ENCODE measurements around the gene RPAP2.

DNA sequence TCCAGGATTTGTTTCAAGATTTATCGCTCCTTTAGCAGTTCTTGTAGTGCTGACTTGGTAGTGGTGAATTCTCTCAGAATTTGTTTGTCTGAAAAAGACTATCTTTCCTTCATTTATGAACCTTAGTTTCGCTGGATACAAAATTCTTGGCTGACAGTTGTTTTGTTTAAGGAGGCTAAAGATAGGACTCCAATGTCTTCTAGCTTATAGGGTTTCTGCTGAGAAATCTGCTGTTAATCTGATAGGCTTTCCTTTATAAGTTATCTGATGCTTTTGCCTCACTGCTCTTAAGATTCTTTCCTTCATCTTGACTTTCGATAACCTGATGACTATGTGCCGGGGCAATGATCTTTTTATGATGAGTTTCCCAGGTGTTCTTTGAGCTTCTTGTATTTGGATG lies 28.9 kb downstream of the RPAP2 start:
- TF ChIP-seq ISL1 (CRISPR knock-in tag; IDR thresholded peaks at IDR 0.05): no peak
- TF ChIP-seq ZNF565 (CRISPR knock-in tag; conservative IDR thresholded peaks at IDR 0.05; ENCODE audit: low read depth): no peak
- no peak for TF ChIP-seq SNAI2 (CRISPR knock-in tag; IDR thresholded peaks at IDR 0.05)

Measured in SK-N-SH treated with all-trans-retinoic acid at 6 μM for 48 hours (cell line).